ENCODE data around the gene BRD4. TPM values are rescaled to one million over a fixed set of nuclear protein-coding genes. Genes with fewer than 3 reads are reported as not detected.

Gene BRD4
- total RNA-seq, 1 donor from 2014 or later: 136 TPM

- peak; percentile 97 for DNase-seq (ENCODE audit: low spot score)
- Mint-ChIP-seq H3K27ac (ENCODE audit: unreplicated experiment) (peak within 1 kb of the TSS; percentile 98), H3K9me3 (ENCODE audit: unreplicated experiment) (no peaks in the 10 kb centered on the region)
Observed at GRCh38 chr19:15379083-15379998, 47.0 kb upstream of the BRD4 start, which contains the start of gene AKAP8. Gene AKAP8 (minus strand): TSS chr19:15379787. CDS start chr19:15379731, 56 bp downstream.

GRCh38 chr19:15378534-15379082 lies 46.3 kb upstream of the BRD4 start:
- peak overlapping the region; percentile 97 for H3K4me3 Mint-ChIP-seq (ENCODE audit: unreplicated experiment)
- TF ChIP-seq CTCF (IDR thresholded peaks at IDR 0.05; ENCODE audit: unreplicated experiment): no peak
- H3K36me3 Mint-ChIP-seq (ENCODE audit: low read depth, unreplicated experiment): peaks cover 24% of the 10 kb centered on the region
- peak overlapping the region; percentile 62 for H3K27ac Mint-ChIP-seq (ENCODE audit: unreplicated experiment)
- DNase-seq (ENCODE audit: low spot score): peak; percentile 37
- peaks cover 29% of the 10 kb centered on the region for H3K4me1 Mint-ChIP-seq (ENCODE audit: unreplicated experiment)
- no peaks in the 10 kb centered on the region for H3K9me3 Mint-ChIP-seq (ENCODE audit: unreplicated experiment)
- H3K27me3 Mint-ChIP-seq (ENCODE audit: unreplicated experiment): peaks cover 15% of the 10 kb centered on the region

More at GRCh38 chr19:15379083-15379998, 47.0 kb upstream of the BRD4 start, which contains the start of gene AKAP8:
- Mint-ChIP-seq H3K27me3 (ENCODE audit: unreplicated experiment) (peaks cover 16% of the 10 kb centered on the region), H3K4me3 (ENCODE audit: unreplicated experiment) (peak within 1 kb of the TSS; percentile 99), H3K36me3 (ENCODE audit: low read depth, unreplicated experiment) (peaks cover 24% of the 10 kb centered on the region), H3K4me1 (ENCODE audit: unreplicated experiment) (peaks cover 29% of the 10 kb centered on the region)
- TF ChIP-seq CTCF (IDR thresholded peaks at IDR 0.05; ENCODE audit: unreplicated experiment): no peak

GRCh38 chr19:15374796-15375440 lies 42.6 kb upstream of the BRD4 start:
- Mint-ChIP-seq H3K9me3 (ENCODE audit: unreplicated experiment) (no peaks in the 10 kb centered on the region), H3K4me1 (ENCODE audit: unreplicated experiment) (peaks cover 21% of the 10 kb centered on the region), H3K27ac (ENCODE audit: unreplicated experiment) (no peak overlapping the region), H3K36me3 (ENCODE audit: low read depth, unreplicated experiment) (peaks cover 28% of the 10 kb centered on the region), H3K27me3 (ENCODE audit: unreplicated experiment) (peaks cover 13% of the 10 kb centered on the region), H3K4me3 (ENCODE audit: unreplicated experiment) (no peak overlapping the region)
- no peak for TF ChIP-seq CTCF (IDR thresholded peaks at IDR 0.05; ENCODE audit: unreplicated experiment)
- no peak for DNase-seq (ENCODE audit: low spot score)

GRCh38 chr19:15374105-15374651 lies 41.8 kb upstream of the BRD4 start:
- Mint-ChIP-seq H3K27me3 (ENCODE audit: unreplicated experiment) (peaks cover 10% of the 10 kb centered on the region), H3K9me3 (ENCODE audit: unreplicated experiment) (no peaks in the 10 kb centered on the region), H3K4me1 (ENCODE audit: unreplicated experiment) (peaks cover 21% of the 10 kb centered on the region), H3K4me3 (ENCODE audit: unreplicated experiment) (no peak overlapping the region), H3K36me3 (ENCODE audit: low read depth, unreplicated experiment) (peaks cover 28% of the 10 kb centered on the region), H3K27ac (ENCODE audit: unreplicated experiment) (no peak overlapping the region)
- no peak for DNase-seq (ENCODE audit: low spot score)
- no peak for TF ChIP-seq CTCF (IDR thresholded peaks at IDR 0.05; ENCODE audit: unreplicated experiment)
